Calu3 (cell line): Measurements from ENCODE around the gene KMT5C. TPM values are rescaled to one million over a fixed set of nuclear protein-coding genes. Genes with fewer than 3 reads are reported as not detected.

ENCODE experiments used
- BruUV-seq: library from RNA; stranded (reverse); fragments of 400-500 nt; replicated peaks from 2 replicates; lab custom pipeline; 2021; lab: Mats Ljungman, UMichigan
- CTCF ChIA-PET: fragments of 300-600 bp; sonication (Branson Sonifier 250); formaldehyde crosslinking; loops from one replicate; lab custom pipeline; 2022; ENCODE audit warnings: antibody characterized with exemption; lab: Charles Lee
- DNase-seq: peaks from one replicate; pipeline ENCODE4 v3.0.0; 2022
- H3K27ac Mint-ChIP-seq: one replicate; pipeline ENCODE4 v1.8.0; 2022; ENCODE audit warnings: mixed read lengths; ENCODE audit not compliant: unreplicated experiment
- H3K27me3 Mint-ChIP-seq: one replicate; pipeline ENCODE4 v1.8.0; 2022; ENCODE audit warnings: mixed read lengths; ENCODE audit not compliant: unreplicated experiment
- H3K36me3 Mint-ChIP-seq: one replicate; pipeline ENCODE4 v1.8.0; 2022; ENCODE audit warnings: mild to moderate bottlenecking, moderate library complexity, mixed read lengths; ENCODE audit not compliant: insufficient read depth, unreplicated experiment
- H3K4me1 Mint-ChIP-seq: one replicate; pipeline ENCODE4 v1.8.0; 2022; ENCODE audit warnings: mild to moderate bottlenecking, low read depth, mixed read lengths; ENCODE audit not compliant: unreplicated experiment
- H3K4me3 Mint-ChIP-seq: one replicate; pipeline ENCODE4 v1.8.0; 2022; ENCODE audit warnings: mild to moderate bottlenecking, low read depth, moderate library complexity, mixed read lengths; ENCODE audit not compliant: unreplicated experiment
- H3K9me3 Mint-ChIP-seq: one replicate; pipeline ENCODE4 v1.8.0; 2022; ENCODE audit warnings: low read depth, mixed read lengths; ENCODE audit not compliant: unreplicated experiment
- intact Hi-C: fragments of 100-400 bp; cut with micrococcal nuclease; formaldehyde crosslinking; loops from one replicate; pipeline ENCODE4 v1.10.0; 2022; ENCODE audit not compliant: unreplicated experiment
- total RNA-seq: library from RNA; stranded (reverse); gene quantifications from 2 replicates; pipeline ENCODE4 v1.2.3, GENCODE V29; 2022
- TF ChIP-seq, protein P1 (sequence below): fragments of 200-600 bp; IDR thresholded peaks from one replicate; pipeline ENCODE4 v1.8.0; 2022; ENCODE audit warnings: antibody characterized with exemption; ENCODE audit not compliant: unreplicated experiment

The KMT5C gene
- total RNA-seq, 1 experiment from 2014 or later, result 23.5 TPM

DNA sequence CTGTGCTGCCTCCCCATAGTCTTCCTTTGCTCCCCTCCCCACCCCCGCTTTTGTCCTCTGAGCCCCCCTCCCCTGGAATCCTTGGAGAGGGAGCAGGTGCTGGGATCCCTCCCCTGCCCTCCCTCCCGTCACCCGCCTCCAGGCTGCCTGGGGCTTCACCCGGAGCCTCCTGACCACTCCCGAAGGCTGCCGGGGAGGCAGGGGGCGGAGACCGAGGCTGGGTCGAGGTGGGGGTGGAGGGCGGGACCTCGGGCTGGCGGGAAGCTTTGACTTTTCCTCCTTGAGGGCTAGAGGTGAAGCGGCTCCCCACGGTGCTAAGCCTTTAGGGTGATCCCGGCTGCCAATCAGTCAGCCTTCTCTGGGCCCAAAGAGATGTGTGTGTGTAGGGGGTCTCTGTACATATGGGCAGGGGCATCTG, 1.5 kb downstream of the KMT5C start:
- H3K36me3 Mint-ChIP-seq, result peaks cover 62% of the 10 kb centered on the region
- intact Hi-C loops, result no loop called here
- H3K4me3 Mint-ChIP-seq, result peak overlapping the region; percentile 91
- DNase-seq, result peak; percentile 79
- CTCF ChIA-PET, result no interaction called here
- BruUV-seq, result no TSS peak
- TF ChIP-seq, protein P1, sequence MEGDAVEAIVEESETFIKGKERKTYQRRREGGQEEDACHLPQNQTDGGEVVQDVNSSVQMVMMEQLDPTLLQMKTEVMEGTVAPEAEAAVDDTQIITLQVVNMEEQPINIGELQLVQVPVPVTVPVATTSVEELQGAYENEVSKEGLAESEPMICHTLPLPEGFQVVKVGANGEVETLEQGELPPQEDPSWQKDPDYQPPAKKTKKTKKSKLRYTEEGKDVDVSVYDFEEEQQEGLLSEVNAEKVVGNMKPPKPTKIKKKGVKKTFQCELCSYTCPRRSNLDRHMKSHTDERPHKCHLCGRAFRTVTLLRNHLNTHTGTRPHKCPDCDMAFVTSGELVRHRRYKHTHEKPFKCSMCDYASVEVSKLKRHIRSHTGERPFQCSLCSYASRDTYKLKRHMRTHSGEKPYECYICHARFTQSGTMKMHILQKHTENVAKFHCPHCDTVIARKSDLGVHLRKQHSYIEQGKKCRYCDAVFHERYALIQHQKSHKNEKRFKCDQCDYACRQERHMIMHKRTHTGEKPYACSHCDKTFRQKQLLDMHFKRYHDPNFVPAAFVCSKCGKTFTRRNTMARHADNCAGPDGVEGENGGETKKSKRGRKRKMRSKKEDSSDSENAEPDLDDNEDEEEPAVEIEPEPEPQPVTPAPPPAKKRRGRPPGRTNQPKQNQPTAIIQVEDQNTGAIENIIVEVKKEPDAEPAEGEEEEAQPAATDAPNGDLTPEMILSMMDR, result no peak
- H3K9me3 Mint-ChIP-seq, result no peaks in the 10 kb centered on the region
- no peaks in the 10 kb centered on the region for H3K27me3 Mint-ChIP-seq
- H3K27ac Mint-ChIP-seq, result peak overlapping the region; percentile 97
- peaks cover 32% of the 10 kb centered on the region for H3K4me1 Mint-ChIP-seq

DNA sequence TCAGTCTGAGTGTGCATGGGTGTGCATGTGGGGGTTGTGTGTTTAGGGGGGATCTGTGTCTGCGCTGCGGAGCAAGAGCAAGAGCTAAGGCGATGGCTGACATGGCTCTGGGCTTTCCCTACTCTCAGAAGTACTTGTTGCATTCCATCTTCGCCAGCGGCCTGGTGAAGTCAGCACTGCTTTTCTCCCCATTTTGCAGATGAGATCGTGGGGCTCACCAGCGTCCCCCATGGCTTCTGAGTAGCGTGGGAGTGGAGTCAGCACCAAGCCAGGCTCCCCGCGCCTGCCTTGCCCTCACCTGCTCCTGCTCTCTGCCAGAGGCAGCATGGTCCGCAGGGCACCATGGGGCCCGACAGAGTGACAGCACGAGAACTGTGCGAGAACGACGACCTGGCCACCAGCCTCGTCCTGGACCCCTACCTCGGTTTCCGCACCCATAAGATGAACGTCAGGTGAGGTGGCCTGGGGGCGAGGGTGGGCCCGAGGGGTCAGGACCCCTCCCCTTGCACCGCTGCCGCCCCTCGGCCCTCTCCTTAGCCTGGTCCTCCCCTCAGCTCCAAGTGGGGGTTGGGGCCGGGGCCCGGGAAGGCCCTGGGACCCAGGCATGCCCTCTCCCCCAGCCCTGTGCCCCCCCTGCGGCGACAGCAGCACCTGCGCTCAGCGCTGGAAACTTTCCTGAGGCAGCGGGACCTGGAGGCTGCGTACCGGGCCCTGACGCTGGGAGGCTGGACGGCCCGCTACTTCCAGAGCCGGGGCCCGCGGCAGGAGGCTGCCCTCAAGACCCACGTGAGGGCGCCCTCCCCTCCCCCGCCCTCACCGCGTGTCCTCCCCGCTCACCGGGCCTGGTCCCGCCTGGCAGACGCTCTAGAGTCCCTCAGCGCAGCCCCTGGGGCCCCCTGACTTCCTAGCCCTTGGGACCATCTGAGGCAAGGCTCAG, 2.2 kb downstream of the KMT5C start:
- Mint-ChIP-seq H3K27me3 (no peaks in the 10 kb centered on the region), H3K36me3 (peaks cover 62% of the 10 kb centered on the region), H3K4me3 (peak overlapping the region; percentile 91), H3K4me1 (peaks cover 32% of the 10 kb centered on the region), H3K27ac (no peak overlapping the region), H3K9me3 (no peaks in the 10 kb centered on the region)
- CTCF ChIA-PET, result no interaction called here
- intact Hi-C loops, result no loop called here
- no peak for DNase-seq
- TF ChIP-seq, protein P1, result no peak
- BruUV-seq, result TSS peak; percentile 46

DNA sequence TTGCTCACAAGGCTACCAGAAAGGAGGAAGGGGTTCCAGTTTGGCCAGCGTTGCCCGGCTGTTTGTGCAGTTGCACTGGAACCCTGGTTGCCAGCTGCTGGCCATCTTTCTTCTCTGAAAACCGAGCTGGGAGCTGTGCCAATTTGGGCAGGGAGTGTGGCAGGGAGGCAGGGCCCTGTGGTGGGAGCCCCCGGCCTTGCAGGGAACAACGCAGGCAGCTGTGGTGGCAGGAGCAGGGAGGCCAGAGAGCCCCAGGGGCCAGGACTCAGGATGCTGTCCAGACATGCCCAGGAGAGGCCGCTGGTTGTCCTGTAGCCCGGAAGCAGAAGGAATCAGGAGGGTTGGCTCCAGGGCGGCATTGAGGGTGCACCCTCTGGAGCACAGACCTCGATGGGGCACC, 4.8 kb downstream of the KMT5C start:
- Mint-ChIP-seq H3K36me3 (peaks cover 49% of the 10 kb centered on the region), H3K4me1 (peaks cover 22% of the 10 kb centered on the region), H3K27ac (no peak overlapping the region), H3K4me3 (no peak overlapping the region), H3K9me3 (no peaks in the 10 kb centered on the region), H3K27me3 (no peaks in the 10 kb centered on the region)
- CTCF ChIA-PET, result no interaction called here
- TF ChIP-seq, protein P1, result no peak
- no peak for DNase-seq
- no TSS peak for BruUV-seq
- intact Hi-C loops, result no loop called here

DNA sequence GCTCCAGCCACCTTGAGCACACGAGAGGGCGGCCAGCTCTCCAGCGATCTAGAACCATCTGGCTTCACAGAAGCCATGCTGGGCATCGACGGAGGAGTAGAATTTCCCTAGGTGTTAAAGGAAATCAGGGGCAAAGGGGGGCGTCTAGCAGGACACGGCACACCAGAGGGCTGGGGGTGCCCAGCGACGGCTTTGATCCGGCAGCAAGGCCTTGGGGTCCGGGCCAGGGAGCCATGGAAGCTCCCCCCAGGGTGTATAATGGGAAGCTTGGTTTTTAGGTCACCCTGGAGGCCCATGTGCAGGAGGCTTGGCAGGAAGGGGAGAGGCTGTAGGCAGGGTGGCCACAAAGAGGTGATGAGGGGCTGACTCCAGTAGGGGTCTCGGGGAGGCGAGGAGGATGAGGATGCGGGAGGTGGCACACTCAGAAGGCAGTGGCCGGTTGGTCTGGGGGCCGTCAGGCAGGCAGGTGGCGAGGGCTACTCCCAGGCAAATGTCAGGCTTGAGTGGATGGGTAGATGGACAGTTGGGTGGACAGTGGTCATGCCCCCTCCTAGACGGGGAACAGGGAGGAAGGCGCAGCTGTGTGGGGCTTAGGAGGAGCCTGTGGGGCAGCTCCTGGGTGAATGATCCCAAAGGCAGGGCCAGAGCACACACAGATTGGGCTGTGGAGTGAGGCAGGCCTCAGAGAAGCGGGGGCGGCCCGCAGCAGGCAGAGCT, 5.6 kb downstream of the KMT5C start:
- H3K4me3 Mint-ChIP-seq, result no peak overlapping the region
- CTCF ChIA-PET, result interaction anchor here (0.6 kb wide), 1 partner anchor 17 kb away, joined by 4 read pairs; no protein-coding TSS in a partner anchor

More for the DNA sequence above, 5.6 kb downstream of the KMT5C start:
- DNase-seq, result no peak
- Mint-ChIP-seq H3K27me3 (no peaks in the 10 kb centered on the region), H3K9me3 (no peaks in the 10 kb centered on the region), H3K36me3 (peaks cover 41% of the 10 kb centered on the region), H3K4me1 (peaks cover 23% of the 10 kb centered on the region), H3K27ac (peak overlapping the region; percentile 17)
- intact Hi-C loops, result no loop called here
- TF ChIP-seq, protein P1, result no peak
- no TSS peak for BruUV-seq
